Bronchial epithelial cell (primary cell): ENCODE measurements around the gene SLC17A9. TPM values are rescaled to one million over a fixed set of nuclear protein-coding genes. Genes with fewer than 3 reads are reported as not detected.

Experiments
- DNase-seq: peaks from one replicate; pipeline ENCODE4 v3.0.0-alpha.2; 2010; ENCODE audit warnings: low read depth
- FAIRE-seq: peaks from 2 replicates; lab custom pipeline; 2011; peaks lifted over from hg19 to GRCh38; lab: Jason Lieb, UNC
- H3K27me3 ChIP-seq: 2 replicates; pipeline ENCODE4 v1.5.1; 2011; ENCODE audit warnings: low read length; ENCODE audit not compliant: control insufficient read depth, insufficient read depth
- H3K36me3 ChIP-seq: 2 replicates; pipeline ENCODE4 v1.5.1; 2011; ENCODE audit warnings: low read length; ENCODE audit not compliant: control insufficient read depth, insufficient read depth
- H3K4me3 ChIP-seq: 2 replicates; pipeline ENCODE4 v1.5.1; 2011; ENCODE audit warnings: mild to moderate bottlenecking, low read depth, low read length, control low read depth
- total RNA-seq: library from RNA; depleted of rRNA; stranded (reverse); fragments of >200 nt; gene quantifications from 2 replicates; pipeline ENCODE4 v1.2.1, GENCODE V29; 2014
- TF ChIP-seq, protein P1 (sequence below): IDR thresholded peaks from 2 replicates; pipeline ENCODE4 v1.5.1; 2011; ENCODE audit warnings: mild to moderate bottlenecking, moderate library complexity, low read length, control low read depth, inconsistent platforms; ENCODE audit not compliant: insufficient read depth, severe bottlenecking

Gene SLC17A9
- total RNA-seq, 1 donor from 2014 or later, result 0.53 TPM

DNA sequence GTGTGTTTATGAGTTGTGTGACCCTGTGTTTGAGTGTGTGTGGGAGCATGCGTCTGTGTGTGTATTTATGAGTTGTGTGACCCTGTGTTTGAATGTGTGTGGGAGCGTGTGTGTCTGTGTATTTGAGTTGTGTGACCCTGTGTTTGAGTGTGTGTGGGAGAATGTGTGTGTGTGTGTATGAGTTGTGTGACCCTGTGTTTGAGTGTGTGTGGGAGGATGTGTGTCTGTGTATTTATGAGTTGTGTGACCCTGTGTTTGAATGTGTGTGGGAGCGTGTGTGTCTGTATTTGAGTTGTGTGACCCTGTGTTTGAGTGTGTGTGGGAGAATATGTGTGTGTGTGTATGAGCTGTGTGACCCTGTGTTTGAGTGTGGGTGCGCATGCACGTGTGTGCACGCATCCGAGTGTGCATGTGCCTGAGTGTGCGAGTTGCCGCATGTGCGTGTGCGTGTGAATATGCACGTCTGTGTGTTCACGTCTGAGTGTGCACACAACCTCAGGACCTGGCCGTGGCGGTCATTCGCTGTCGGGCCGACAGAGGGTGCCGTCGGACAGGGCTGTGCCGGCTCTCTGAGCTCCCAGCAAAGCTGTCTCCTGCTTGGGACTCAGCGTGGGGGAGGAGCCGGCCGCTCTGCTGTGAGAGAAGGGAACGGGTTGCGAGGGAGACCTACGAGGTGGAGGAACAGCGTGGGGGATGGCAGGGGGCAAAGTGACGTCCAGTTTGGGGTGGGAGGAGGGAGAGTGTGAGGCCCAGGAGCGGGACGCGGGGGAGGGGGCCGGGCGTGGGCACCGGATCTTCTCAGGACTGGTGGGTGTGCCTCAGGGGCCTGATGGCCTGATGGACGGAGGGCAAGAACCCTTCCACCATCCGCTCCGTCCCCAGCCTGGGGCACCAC lies 19.7 kb downstream of the SLC17A9 start:
- Histone ChIP-seq H3K4me3 (no peak overlapping the region), H3K36me3 (no peaks in the 10 kb centered on the region), H3K27me3 (peaks cover 31% of the 10 kb centered on the region)
- TF ChIP-seq, protein P1, sequence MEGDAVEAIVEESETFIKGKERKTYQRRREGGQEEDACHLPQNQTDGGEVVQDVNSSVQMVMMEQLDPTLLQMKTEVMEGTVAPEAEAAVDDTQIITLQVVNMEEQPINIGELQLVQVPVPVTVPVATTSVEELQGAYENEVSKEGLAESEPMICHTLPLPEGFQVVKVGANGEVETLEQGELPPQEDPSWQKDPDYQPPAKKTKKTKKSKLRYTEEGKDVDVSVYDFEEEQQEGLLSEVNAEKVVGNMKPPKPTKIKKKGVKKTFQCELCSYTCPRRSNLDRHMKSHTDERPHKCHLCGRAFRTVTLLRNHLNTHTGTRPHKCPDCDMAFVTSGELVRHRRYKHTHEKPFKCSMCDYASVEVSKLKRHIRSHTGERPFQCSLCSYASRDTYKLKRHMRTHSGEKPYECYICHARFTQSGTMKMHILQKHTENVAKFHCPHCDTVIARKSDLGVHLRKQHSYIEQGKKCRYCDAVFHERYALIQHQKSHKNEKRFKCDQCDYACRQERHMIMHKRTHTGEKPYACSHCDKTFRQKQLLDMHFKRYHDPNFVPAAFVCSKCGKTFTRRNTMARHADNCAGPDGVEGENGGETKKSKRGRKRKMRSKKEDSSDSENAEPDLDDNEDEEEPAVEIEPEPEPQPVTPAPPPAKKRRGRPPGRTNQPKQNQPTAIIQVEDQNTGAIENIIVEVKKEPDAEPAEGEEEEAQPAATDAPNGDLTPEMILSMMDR, result peak; percentile 96
- FAIRE-seq, result no peak
- peak; percentile 56 for DNase-seq

DNA sequence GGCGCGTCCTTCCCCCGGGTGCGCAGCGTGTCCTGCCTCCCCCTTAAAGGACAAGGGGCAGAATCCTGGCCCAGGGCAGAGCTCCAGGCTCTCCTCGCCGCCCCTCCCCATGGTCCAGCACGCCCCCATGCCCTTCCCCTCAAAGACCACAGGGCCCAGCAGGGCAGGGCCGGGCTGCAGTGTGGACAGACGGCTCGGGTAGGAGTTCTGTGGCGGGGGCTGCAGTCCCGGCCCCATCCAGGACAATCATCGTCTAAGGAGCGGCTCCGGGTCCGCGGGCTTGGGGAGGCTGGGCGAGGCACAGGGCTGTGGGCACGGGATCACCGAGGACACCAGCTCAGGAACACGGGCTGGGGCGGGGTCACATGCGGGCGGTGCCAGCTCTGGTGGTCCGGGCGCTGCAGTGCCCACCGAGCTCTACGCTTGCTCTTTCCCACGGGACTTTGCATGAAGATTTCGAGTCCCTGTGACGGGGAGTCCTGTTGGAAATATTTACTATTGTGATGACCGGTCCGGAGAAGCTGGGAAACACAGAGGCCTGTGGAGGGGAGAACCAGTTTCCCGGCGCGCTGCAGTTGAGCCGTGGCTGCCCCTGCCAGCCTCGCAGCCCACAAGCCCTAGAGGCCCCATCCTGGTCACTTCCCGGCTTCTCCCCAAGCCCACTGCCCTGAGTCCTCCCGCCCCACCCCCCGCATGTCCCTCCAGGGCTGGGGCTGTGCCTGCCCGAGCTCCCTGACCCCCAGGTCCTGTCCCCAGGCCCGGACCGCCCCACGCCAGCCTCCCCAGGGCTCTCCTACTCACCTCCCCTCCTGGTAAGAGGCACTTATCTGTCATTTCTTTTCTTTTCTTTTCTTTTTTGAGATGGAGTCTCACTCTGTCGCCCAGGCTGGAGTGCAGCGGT lies 20.6 kb downstream of the SLC17A9 start:
- Histone ChIP-seq H3K4me3 (no peak overlapping the region), H3K36me3 (no peaks in the 10 kb centered on the region), H3K27me3 (peaks cover 31% of the 10 kb centered on the region)
- no peak for FAIRE-seq
- DNase-seq, result no peak
- TF ChIP-seq, protein P1, result no peak

DNA sequence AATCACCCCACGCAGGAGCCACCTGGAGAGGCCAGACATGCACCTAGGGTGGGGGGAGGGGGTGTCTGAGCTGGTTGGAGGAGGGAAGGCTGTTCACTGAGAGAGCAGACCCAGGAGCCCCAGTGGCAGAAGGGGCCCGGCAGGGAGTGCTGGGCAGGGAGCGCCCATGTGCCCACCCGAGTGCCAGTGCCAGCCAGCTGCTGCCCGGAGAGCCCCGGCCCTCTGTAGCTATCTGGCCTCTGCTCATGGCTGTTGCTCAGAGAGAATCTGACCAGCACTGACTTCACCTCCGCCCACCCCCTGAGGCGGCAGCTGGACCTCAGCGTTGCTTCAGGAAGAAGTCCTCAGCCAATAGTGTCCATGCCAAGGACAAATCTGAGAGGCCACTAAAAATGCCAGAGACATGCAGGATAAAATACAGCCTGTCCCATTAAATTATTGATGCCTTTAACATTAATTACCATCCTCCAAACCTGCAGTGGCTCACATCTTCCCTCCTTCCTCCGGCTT lies 22.8 kb downstream of the SLC17A9 start:
- H3K36me3 ChIP-seq, result no peaks in the 10 kb centered on the region
- no peak overlapping the region for H3K4me3 ChIP-seq
- no peak for DNase-seq
- peaks cover 37% of the 10 kb centered on the region for H3K27me3 ChIP-seq
- no peak for FAIRE-seq
- TF ChIP-seq, protein P1, result no peak

- TF ChIP-seq, protein P1, result no peak
- Histone ChIP-seq H3K27me3 (peaks cover 39% of the 10 kb centered on the region), H3K4me3 (no peak overlapping the region), H3K36me3 (no peaks in the 10 kb centered on the region)
- no peak for FAIRE-seq
- no peak for DNase-seq
Observed at GRCh38 chr20:62975812-62976508, 23.5 kb downstream of the SLC17A9 start.

DNA sequence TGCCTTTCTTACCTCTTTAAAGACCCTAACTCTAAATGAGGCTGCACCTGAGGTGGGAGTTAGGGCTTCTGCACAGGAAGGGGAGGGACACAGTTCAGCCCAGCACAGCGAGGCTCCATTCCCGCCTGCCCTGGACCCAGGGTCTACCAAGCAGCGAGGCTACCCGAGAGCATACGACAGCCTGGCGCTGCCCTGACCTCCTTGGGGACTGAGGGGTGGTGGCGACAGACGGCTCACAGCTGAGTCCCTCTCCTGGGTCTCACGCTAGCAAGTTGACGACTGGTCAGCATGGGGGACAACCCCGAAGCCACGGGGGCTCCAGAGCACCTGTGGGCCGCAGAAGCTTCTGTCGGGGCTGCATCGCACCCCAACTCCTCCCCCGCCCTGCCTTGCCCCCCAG lies 24.4 kb downstream of the SLC17A9 start:
- no peak for FAIRE-seq
- TF ChIP-seq, protein P1, result no peak
- peaks cover 41% of the 10 kb centered on the region for H3K27me3 ChIP-seq

More for the DNA sequence above, 24.4 kb downstream of the SLC17A9 start:
- H3K36me3 ChIP-seq, result no peaks in the 10 kb centered on the region
- no peak overlapping the region for H3K4me3 ChIP-seq
- no peak for DNase-seq
